Measurements from ENCODE around the gene NFX1. TPM values are rescaled to one million over a fixed set of nuclear protein-coding genes. Genes with fewer than 3 reads are reported as not detected.

Gene NFX1
- total RNA-seq, 1 donor from 2014 or later = 37.5 TPM

- DNase-seq = no peak
- no peaks in the 10 kb centered on the region for H3K9me3 Mint-ChIP-seq (ENCODE audit: unreplicated experiment)
- no peaks in the 10 kb centered on the region for H3K4me1 Mint-ChIP-seq (ENCODE audit: low read depth, unreplicated experiment)
- H3K27ac Mint-ChIP-seq (ENCODE audit: unreplicated experiment) = no peak overlapping the region
- peaks cover 5% of the 10 kb centered on the region for H3K27me3 Mint-ChIP-seq (ENCODE audit: unreplicated experiment)
- no peaks in the 10 kb centered on the region for H3K36me3 Mint-ChIP-seq (ENCODE audit: unreplicated experiment)
- no peak for TF ChIP-seq CTCF (IDR thresholded peaks at IDR 0.05; ENCODE audit: partially characterized antibody, unreplicated experiment)
- no peak overlapping the region for H3K4me3 Mint-ChIP-seq (ENCODE audit: unreplicated experiment)
These were observed 124.7 kb downstream of the NFX1 start for GRCh38 chr9:33414889-33415500.

GRCh38 chr9:33415501-33416038 is 125.3 kb downstream of the NFX1 start:
- Mint-ChIP-seq H3K27ac (ENCODE audit: unreplicated experiment) (no peak overlapping the region), H3K9me3 (ENCODE audit: unreplicated experiment) (no peaks in the 10 kb centered on the region), H3K4me1 (ENCODE audit: low read depth, unreplicated experiment) (no peaks in the 10 kb centered on the region), H3K4me3 (ENCODE audit: unreplicated experiment) (no peak overlapping the region), H3K36me3 (ENCODE audit: unreplicated experiment) (no peaks in the 10 kb centered on the region), H3K27me3 (ENCODE audit: unreplicated experiment) (peaks cover 5% of the 10 kb centered on the region)
- peak; percentile 61 for TF ChIP-seq CTCF (IDR thresholded peaks at IDR 0.05; ENCODE audit: partially characterized antibody, unreplicated experiment)
- DNase-seq = peak; percentile 70

GRCh38 chr9:33416996-33417395 is 126.7 kb downstream of the NFX1 start:
- Mint-ChIP-seq H3K4me3 (ENCODE audit: unreplicated experiment) (no peak overlapping the region), H3K27ac (ENCODE audit: unreplicated experiment) (no peak overlapping the region), H3K4me1 (ENCODE audit: low read depth, unreplicated experiment) (no peaks in the 10 kb centered on the region), H3K9me3 (ENCODE audit: unreplicated experiment) (no peaks in the 10 kb centered on the region), H3K36me3 (ENCODE audit: unreplicated experiment) (no peaks in the 10 kb centered on the region), H3K27me3 (ENCODE audit: unreplicated experiment) (peaks cover 5% of the 10 kb centered on the region)
- no peak for DNase-seq
- TF ChIP-seq CTCF (IDR thresholded peaks at IDR 0.05; ENCODE audit: partially characterized antibody, unreplicated experiment) = no peak

GRCh38 chr9:33418090-33418489 is 127.8 kb downstream of the NFX1 start:
- Mint-ChIP-seq H3K4me1 (ENCODE audit: low read depth, unreplicated experiment) (no peaks in the 10 kb centered on the region), H3K27ac (ENCODE audit: unreplicated experiment) (no peak overlapping the region), H3K27me3 (ENCODE audit: unreplicated experiment) (peaks cover 5% of the 10 kb centered on the region), H3K9me3 (ENCODE audit: unreplicated experiment) (no peaks in the 10 kb centered on the region), H3K4me3 (ENCODE audit: unreplicated experiment) (no peak overlapping the region), H3K36me3 (ENCODE audit: unreplicated experiment) (no peaks in the 10 kb centered on the region)
- no peak for DNase-seq
- no peak for TF ChIP-seq CTCF (IDR thresholded peaks at IDR 0.05; ENCODE audit: partially characterized antibody, unreplicated experiment)

DNA sequence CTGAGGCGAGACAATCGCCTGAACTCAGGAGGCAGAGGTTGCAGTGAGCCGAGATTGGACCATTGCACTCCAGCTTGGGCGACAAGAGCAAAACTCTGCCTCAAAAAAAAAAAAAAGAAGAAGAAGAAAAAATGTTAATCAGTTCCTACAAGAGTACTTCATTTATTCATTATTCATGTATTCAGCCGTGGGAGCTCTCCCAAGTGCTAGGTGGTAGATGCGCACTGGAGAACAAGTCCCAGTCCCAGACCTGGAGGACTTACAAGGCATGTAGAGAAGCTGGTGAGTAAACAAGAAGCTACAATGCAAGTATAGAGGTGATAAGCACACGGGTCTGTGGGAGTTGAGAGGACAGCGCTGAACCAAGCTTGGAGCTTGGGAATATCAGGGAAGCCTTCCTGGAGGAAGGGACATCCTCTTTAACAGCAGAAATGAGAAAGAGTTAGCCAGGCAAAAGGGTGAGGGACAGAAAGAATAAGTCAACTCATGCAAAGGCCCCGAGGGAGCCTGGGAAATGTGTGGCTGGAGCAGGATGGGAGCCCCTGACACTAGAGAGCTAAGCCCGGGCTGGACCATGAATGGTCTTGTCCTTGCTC is 129.5 kb downstream of the NFX1 start:
- no peak for DNase-seq
- peaks cover 5% of the 10 kb centered on the region for H3K27me3 Mint-ChIP-seq (ENCODE audit: unreplicated experiment)
- no peaks in the 10 kb centered on the region for H3K9me3 Mint-ChIP-seq (ENCODE audit: unreplicated experiment)
- no peak for TF ChIP-seq CTCF (IDR thresholded peaks at IDR 0.05; ENCODE audit: partially characterized antibody, unreplicated experiment)
- H3K4me3 Mint-ChIP-seq (ENCODE audit: unreplicated experiment) = no peak overlapping the region
- no peaks in the 10 kb centered on the region for H3K4me1 Mint-ChIP-seq (ENCODE audit: low read depth, unreplicated experiment)
- H3K27ac Mint-ChIP-seq (ENCODE audit: unreplicated experiment) = no peak overlapping the region
- H3K36me3 Mint-ChIP-seq (ENCODE audit: unreplicated experiment) = no peaks in the 10 kb centered on the region
